GM12878 (cell line): ENCODE results near the gene BUB3. TPM values are rescaled to one million over a fixed set of nuclear protein-coding genes. Genes with fewer than 3 reads are reported as not detected.

Experiments used
- ETV6 ChIP-seq, 2 experiments: fragments of 450-650 bp in 1 of 2; IDR thresholded peaks in 1 of 2; conservative IDR thresholded peaks in 1 of 2; 2 replicates each; pipeline ENCODE4 v1.6.1; 2014; ENCODE audit warnings: antibody characterized with exemption in 1 of 2, borderline replicate concordance in 1 of 2, low read depth in 1 of 2, mild to moderate bottlenecking in 1 of 2, moderate library complexity in 1 of 2
- NR2C1 ChIP-seq: fragments of 450-650 bp; IDR thresholded peaks from 2 replicates; pipeline ENCODE4 v1.6.1; 2017; ENCODE audit warnings: antibody characterized with exemption, mild to moderate bottlenecking, moderate library complexity
- ZSCAN29 ChIP-seq: fragments of 450-650 bp; IDR thresholded peaks from 2 replicates; pipeline ENCODE4 v1.6.1; 2017; ENCODE audit warnings: mild to moderate bottlenecking, moderate library complexity
- polyA plus RNA-seq, 11 experiments: library from polyadenylated mRNA; depleted of rRNA in 4 of 11; unstranded in 6 of 11; stranded (reverse) in 5 of 11; fragments of >200 nt; fragmentation: Nextera tagmentation in 4 of 11; fragmentation: Illumina TruSeq in 1 of 11; extraction: Ambion mirVana in 4 of 11; extraction: Trizol in 1 of 11; gene quantifications; 1 replicate in 1 of 11; 2 replicates in 10 of 11; pipeline versions ENCODE4 v1.2.1 to v1.2.3, GENCODE V29; 2011 to 2016; ENCODE audit warnings: inconsistent platforms in 2 of 11, missing spikeins in 2 of 11, low read depth in 1 of 11
- total RNA-seq, 4 experiments: library from RNA; depleted of rRNA in 3 of 4; stranded (reverse); fragments of >200 nt in 3 of 4; fragmentation: Illumina TruSeq in 1 of 4; extraction: Trizol in 1 of 4; gene quantifications; 2 replicates each; pipeline versions ENCODE4 v1.2.1 to v1.2.3, GENCODE V29; 2013 to 2021
- TF ChIP-seq, protein P1 (sequence below): fragments of 450-650 bp; IDR thresholded peaks from 2 replicates; pipeline ENCODE4 v1.6.1; 2016; ENCODE audit warnings: mild to moderate bottlenecking, moderate library complexity, borderline replicate concordance
- TF ChIP-seq, protein P2 (sequence below): IDR thresholded peaks from 2 replicates; pipeline ENCODE4 v1.6.1; 2011; ENCODE audit warnings: low read depth, mild to moderate bottlenecking, low read length, moderate library complexity, borderline replicate concordance; ENCODE audit errors: extremely low read depth
- TF ChIP-seq, protein P3 (sequence below): IDR thresholded peaks from 2 replicates; pipeline ENCODE4 v1.6.1; 2011; ENCODE audit warnings: low read depth, low read length, improper control_type of control experiment, borderline replicate concordance
- TF ChIP-seq, protein P4 (sequence below): fragments of 450-650 bp; IDR thresholded peaks from 2 replicates; pipeline ENCODE4 v1.6.1; 2018; ENCODE audit warnings: mild to moderate bottlenecking, low read depth, moderate library complexity; ENCODE audit not compliant: partially characterized antibody
- TF ChIP-seq, protein P5 (sequence below): fragments of 450-650 bp; IDR thresholded peaks from 2 replicates; pipeline ENCODE4 v1.6.1; 2017; ENCODE audit warnings: borderline replicate concordance

The BUB3 gene
- total and polyA plus RNA-seq, 10 of the 15 experiments (the other 5 are each of a cell fraction or from before 2014, with no cell fraction given): 260 to 1,126 (median 441) TPM

DNA sequence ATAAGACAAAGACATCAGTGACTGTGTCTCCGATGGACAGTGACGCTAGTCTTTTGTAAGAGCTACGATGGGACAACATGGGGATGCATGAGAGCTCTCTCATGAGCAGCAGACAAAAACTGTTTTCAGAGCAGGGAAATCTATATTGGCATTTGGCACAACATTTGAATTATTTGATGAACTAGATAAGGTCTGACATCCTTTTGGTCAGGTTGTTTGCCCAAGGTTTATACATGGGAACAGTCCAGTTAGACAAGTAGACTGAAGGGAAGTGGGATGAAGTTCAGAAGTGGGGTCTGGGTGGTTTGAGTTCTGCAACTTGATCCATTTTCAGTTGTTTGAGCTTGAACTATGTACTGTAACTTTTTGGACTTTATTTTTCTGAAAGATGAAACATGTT is 50.8 kb downstream of the BUB3 start (continued):
- TF ChIP-seq, protein P1, sequence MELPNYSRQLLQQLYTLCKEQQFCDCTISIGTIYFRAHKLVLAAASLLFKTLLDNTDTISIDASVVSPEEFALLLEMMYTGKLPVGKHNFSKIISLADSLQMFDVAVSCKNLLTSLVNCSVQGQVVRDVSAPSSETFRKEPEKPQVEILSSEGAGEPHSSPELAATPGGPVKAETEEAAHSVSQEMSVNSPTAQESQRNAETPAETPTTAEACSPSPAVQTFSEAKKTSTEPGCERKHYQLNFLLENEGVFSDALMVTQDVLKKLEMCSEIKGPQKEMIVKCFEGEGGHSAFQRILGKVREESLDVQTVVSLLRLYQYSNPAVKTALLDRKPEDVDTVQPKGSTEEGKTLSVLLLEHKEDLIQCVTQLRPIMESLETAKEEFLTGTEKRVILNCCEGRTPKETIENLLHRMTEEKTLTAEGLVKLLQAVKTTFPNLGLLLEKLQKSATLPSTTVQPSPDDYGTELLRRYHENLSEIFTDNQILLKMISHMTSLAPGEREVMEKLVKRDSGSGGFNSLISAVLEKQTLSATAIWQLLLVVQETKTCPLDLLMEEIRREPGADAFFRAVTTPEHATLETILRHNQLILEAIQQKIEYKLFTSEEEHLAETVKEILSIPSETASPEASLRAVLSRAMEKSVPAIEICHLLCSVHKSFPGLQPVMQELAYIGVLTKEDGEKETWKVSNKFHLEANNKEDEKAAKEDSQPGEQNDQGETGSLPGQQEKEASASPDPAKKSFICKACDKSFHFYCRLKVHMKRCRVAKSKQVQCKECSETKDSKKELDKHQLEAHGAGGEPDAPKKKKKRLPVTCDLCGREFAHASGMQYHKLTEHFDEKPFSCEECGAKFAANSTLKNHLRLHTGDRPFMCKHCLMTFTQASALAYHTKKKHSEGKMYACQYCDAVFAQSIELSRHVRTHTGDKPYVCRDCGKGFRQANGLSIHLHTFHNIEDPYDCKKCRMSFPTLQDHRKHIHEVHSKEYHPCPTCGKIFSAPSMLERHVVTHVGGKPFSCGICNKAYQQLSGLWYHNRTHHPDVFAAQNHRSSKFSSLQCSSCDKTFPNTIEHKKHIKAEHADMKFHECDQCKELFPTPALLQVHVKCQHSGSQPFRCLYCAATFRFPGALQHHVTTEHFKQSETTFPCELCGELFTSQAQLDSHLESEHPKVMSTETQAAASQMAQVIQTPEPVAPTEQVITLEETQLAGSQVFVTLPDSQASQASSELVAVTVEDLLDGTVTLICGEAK: no peak
- TF ChIP-seq NR2C1 (no peak), ZSCAN29 (no peak), ETV6 (conservative IDR thresholded peaks at IDR 0.05 in 1 of 2, IDR thresholded peaks at IDR 0.05 in 1 of 2; ENCODE audit: borderline replicate concordance in 1 of 2, low read depth in 1 of 2) (no peak)
- TF ChIP-seq, protein P2, sequence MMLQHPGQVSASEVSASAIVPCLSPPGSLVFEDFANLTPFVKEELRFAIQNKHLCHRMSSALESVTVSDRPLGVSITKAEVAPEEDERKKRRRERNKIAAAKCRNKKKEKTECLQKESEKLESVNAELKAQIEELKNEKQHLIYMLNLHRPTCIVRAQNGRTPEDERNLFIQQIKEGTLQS: no peak
- TF ChIP-seq, protein P3, sequence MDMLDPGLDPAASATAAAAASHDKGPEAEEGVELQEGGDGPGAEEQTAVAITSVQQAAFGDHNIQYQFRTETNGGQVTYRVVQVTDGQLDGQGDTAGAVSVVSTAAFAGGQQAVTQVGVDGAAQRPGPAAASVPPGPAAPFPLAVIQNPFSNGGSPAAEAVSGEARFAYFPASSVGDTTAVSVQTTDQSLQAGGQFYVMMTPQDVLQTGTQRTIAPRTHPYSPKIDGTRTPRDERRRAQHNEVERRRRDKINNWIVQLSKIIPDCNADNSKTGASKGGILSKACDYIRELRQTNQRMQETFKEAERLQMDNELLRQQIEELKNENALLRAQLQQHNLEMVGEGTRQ: no peak
- TF ChIP-seq, protein P4, sequence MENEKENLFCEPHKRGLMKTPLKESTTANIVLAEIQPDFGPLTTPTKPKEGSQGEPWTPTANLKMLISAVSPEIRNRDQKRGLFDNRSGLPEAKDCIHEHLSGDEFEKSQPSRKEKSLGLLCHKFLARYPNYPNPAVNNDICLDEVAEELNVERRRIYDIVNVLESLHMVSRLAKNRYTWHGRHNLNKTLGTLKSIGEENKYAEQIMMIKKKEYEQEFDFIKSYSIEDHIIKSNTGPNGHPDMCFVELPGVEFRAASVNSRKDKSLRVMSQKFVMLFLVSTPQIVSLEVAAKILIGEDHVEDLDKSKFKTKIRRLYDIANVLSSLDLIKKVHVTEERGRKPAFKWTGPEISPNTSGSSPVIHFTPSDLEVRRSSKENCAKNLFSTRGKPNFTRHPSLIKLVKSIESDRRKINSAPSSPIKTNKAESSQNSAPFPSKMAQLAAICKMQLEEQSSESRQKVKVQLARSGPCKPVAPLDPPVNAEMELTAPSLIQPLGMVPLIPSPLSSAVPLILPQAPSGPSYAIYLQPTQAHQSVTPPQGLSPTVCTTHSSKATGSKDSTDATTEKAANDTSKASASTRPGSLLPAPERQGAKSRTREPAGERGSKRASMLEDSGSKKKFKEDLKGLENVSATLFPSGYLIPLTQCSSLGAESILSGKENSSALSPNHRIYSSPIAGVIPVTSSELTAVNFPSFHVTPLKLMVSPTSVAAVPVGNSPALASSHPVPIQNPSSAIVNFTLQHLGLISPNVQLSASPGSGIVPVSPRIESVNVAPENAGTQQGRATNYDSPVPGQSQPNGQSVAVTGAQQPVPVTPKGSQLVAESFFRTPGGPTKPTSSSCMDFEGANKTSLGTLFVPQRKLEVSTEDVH: no peak
- TF ChIP-seq, protein P5, sequence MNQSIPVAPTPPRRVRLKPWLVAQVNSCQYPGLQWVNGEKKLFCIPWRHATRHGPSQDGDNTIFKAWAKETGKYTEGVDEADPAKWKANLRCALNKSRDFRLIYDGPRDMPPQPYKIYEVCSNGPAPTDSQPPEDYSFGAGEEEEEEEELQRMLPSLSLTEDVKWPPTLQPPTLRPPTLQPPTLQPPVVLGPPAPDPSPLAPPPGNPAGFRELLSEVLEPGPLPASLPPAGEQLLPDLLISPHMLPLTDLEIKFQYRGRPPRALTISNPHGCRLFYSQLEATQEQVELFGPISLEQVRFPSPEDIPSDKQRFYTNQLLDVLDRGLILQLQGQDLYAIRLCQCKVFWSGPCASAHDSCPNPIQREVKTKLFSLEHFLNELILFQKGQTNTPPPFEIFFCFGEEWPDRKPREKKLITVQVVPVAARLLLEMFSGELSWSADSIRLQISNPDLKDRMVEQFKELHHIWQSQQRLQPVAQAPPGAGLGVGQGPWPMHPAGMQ: no peak
